ENCODE results near the gene TSPAN9.

DNA sequence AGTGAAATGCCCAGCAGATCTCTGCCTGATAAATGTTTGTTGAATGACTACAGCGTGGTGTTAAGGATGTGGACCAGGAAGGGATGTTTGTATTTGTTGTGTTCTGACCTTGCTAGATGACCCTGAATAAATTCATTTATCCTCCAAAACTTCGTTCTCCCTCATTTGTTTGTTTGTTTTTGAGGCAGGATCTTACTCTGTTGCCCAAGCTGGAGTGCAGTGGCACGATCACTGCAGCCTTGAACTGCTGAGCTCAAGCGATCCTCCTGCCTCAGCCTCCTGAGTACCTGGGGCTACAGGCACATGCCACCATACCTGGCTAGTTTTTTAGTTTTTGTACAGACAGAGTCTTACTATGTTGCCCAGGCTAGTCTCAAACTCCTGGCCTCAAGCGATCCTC lies 96.7 kb downstream of the TSPAN9 start:
- TF ChIP-seq, protein P1, sequence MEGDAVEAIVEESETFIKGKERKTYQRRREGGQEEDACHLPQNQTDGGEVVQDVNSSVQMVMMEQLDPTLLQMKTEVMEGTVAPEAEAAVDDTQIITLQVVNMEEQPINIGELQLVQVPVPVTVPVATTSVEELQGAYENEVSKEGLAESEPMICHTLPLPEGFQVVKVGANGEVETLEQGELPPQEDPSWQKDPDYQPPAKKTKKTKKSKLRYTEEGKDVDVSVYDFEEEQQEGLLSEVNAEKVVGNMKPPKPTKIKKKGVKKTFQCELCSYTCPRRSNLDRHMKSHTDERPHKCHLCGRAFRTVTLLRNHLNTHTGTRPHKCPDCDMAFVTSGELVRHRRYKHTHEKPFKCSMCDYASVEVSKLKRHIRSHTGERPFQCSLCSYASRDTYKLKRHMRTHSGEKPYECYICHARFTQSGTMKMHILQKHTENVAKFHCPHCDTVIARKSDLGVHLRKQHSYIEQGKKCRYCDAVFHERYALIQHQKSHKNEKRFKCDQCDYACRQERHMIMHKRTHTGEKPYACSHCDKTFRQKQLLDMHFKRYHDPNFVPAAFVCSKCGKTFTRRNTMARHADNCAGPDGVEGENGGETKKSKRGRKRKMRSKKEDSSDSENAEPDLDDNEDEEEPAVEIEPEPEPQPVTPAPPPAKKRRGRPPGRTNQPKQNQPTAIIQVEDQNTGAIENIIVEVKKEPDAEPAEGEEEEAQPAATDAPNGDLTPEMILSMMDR (IDR thresholded peaks at IDR 0.05) = no peak
- no peak for TF ChIP-seq POLR2A (IDR thresholded peaks at IDR 0.05)
